ENCODE results near the gene KLHL40.

The KLHL40 gene

DNA sequence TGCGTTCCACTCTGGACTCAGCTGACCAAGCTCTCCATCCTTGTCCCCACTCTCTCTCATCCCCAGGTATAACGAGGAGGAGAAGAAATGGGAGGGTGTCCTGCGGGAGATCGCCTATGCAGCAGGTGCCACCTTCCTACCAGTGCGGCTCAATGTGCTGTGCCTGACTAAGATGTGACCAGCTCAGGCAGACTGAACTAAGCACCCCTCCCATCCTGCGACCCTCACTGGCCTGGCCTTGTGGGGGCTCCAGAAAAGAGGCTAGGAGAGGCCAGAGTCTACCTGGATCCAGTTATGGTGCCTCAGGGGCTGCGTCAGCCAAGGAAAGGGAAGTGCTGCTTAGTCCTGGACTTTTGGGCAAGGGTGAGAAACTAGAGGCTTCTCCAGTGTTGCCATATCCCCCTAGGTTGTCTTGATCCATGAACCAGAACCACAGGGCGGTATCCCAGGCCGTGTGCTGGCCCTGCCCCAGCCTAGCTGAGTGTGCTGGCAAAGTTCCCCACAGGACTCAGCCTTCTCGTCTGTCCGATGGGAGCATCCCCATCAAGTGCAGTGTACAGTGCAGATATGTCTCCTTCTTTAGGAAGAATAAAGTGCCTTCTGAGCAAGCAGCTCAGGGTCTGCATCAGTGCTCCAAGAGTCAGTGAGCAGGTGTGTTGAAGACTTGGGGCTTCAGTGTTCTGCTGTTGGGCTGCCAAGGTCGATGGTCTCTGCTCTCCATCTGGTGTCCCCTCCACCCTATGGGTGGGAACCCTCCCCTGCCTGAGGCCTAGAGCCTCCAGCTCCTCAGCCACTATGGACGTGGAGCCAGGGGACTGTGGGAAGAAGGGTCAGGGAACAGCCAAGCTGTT, 6.7 kb downstream of the KLHL40 start:
- DNase-seq = no peak

DNA sequence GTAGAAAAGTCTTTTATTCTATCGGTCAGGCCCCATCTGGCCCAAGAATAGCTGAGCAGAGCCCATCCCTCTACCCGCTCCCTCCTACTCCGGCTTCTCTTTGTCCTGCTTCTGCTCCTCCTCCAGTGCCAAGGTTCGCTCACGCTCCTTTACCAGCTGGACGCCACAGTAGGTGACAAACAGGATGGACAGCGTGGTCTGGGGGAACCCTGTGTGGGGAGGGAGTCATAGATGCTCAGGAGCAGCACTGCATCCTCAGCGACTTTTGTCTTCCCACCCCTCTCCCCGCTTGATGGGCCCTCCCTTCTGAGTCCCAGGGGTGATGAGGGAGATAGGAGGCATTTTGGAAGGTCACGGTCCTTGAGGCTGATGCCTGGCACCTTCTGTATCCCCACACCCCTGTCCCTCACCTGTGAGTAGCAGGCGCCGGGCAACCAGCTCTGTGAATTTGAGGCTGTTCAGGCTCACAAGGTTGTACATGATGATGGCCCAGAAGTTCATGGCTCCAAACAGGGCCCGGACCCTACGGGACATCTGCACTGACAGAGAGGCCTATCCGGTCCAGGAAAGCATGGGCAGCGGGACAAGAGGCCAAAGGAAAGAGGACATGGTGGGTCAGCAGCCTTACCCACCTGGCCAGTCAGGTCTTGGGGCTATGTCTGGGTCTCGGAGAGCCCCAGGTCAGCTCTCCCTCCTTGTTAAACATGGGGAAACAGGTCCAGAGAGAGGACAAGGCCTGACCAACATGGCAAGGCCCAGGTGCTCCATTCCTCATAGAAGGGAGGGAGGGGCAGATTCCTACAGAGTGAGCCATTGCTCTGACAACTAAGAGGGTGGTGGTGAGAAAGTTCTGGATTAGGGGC, 7.6 kb downstream of the KLHL40 start:
- DNase-seq = no peak

DNA sequence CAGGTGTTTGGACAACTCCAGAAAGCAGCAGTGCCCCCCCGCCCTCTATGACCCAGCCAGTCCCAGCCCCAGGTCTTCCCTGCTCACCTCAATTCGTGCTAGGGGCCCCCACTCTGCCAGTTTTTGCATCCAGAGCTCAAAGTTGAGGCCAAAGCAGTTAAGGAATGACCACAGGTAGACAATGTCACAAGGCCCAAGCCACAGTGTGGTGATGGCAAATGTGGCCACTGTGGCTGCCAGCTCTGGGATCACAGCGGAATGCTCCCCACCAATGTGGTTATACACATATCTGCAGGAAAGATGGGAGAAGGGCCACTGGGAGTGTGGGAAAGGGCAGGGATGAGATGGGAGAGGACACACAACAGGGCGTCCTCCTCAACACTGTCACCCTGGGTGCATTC, 8.2 kb downstream of the KLHL40 start:
- no peak for DNase-seq

DNA sequence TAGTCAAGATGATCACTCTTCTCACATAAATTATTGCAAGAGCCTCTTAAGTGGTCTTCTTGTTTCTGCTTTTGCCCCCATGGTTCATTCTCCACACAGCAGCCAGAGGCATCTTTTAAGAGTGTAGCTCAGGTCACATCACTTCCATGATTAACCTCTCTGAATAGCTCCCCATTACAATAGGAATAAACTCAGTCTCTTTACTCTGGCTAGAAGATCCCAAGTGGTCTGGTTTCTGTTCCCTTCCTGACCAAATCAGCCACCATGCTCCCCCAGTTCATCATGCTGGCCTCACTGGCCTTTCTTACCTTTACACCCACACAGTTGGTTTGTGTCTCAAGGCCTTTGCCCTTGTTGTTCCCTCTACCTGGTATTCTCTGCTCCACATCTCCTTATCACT, 9.0 kb downstream of the KLHL40 start:
- DNase-seq = no peak

DNA sequence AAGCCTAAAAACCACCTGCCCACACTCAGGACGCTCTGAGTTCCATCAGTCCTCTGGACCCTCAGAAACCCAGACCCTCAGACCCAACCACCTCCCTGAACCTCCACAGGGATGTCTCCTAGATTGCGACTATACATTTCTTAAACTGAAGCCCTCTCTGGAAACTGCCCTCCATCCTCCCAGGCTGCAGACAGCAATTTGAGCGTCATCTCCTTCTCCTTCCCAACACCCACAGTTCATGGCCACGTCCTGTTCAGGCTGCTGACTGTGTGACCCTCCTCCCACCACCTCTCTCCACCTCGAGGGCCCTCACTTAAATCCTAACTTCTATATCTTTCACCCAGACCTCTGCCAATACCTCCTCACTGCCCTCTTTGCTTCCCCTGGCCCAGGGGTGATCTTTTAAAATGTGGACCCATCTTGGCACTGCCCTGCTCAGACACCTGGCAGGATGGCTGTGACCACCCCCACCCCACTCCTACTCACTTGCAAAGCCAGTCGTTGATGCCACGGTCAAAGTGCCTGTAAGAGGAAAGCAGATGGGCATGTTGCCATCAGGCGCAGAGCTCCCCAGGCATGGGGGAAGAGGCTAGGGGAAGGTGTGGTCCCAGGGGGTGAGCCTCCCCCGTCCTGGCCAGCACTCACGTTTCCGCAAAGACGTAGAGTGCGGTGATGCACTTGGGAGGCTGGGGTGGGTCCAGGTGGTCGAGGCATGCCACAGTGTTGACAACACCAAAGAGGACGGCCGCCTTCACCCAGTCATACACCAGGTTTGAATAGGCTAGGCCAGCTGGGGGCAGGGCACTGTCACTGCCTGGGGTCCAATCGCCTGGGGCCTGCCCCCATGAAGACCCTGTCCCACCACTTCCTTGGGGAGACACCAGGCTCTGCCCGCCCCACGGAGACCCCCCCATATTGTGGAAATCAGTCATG, 11.3 kb downstream of the KLHL40 start:
- DNase-seq = no peak

DNA sequence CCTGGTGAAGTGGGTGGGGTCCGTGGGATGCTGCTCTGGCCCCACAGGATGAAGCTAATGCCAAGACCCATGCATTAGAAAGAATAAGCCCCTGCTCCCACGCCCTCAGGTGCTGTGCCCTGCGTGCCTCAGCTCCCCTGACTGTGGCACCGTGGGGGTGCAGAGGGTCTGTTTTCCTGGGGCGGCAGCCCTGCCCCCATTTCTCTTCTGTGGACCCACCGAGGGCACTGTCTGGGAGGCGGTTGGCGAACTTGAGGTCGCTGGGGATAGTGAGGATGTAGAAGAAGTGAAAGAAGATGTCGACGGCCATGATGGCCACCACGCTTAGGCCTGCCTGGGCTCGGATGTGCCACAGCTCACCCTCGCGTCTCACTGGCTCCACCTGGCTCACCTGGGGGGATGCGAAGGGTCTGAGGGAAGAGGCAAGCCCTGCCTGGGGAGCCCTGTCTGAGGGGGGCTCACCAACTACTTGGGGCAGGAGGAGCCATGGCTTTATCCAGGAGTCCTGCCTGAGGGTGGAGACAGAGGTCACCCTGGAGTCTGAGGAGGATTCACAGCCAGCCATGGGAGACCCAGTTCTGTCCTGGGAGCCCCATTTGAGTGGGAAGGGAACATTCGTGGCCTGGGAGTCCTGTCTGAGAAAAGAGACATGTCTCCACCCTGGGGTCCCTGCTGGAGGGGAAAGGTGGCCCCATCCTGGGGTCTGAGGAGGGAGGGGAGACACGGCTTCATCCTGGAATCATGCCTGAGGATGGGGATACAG, 12.1 kb downstream of the KLHL40 start:
- DNase-seq = no peak

DNA sequence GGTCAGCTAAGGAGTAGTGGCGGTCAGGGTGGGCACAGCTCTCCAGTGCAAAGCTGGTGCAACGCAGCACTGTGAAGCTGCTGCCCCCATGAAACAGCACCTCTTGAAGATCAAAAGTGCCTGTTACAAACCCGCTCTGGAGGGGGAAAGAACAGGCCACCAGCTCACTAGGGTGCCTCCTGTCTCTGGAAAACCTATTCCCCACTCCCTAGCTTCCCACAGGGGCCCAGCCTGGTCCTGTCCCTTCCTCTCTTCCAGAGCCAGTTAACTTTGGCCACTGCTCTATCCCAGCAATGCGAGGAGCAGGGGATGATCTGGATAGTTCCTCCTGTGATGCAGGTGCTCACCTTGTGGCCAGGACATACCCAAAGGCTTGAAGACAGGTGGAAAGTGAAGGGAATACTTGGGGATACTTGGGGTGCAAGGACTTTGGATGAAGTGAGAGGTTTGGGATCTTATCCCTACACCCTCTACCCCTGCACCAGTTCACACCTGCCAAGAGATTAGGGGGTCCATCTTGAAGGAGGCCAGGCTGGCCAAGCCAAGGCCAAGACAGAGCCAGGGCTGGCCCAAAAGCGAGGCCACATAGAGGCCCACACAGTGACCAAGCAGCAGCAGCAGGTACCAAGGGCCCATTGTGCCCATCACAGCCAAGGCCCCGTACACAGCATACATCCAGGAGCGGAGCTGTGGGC, 13.0 kb downstream of the KLHL40 start:
- no peak for DNase-seq

DNA sequence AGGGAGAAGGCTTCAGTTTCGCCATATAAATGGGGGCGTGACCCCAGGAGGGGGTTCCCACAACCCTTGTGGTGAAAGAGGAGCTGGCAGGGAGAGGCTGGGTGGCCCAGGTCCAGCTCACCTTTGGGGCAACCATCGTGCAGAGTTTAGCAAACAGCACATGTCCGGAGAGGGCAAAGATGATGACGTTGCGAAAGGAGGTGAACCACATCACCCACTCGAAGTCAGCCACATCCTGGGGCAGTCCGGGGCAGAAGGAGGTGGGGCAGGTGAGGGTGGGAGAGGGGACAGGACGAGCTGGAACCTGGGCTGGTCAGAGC, 13.5 kb downstream of the KLHL40 start:
- no peak for DNase-seq

DNA sequence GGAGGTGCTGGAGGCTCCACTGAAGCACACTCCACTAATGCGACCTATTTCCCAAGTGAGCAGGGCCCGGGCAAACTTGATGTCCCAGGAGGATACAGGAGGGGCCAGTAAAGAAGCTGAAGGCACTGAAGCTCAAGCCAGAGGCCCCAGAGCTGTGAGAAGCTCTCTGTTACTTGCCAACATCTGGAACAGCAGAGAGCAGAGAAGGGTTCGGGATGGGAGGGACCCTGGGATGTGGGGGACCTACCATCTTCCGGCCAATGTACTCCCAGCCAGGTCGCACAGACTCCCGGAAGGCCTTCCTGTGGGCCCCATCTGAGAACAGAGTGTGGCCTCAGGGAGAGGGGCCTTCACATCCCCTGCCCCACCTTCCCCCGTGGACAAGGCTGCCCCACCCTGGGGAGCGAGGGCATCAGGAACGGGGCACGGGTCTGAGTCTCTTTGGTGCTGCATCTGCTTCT, 14.2 kb downstream of the KLHL40 start:
- DNase-seq = no peak

DNA sequence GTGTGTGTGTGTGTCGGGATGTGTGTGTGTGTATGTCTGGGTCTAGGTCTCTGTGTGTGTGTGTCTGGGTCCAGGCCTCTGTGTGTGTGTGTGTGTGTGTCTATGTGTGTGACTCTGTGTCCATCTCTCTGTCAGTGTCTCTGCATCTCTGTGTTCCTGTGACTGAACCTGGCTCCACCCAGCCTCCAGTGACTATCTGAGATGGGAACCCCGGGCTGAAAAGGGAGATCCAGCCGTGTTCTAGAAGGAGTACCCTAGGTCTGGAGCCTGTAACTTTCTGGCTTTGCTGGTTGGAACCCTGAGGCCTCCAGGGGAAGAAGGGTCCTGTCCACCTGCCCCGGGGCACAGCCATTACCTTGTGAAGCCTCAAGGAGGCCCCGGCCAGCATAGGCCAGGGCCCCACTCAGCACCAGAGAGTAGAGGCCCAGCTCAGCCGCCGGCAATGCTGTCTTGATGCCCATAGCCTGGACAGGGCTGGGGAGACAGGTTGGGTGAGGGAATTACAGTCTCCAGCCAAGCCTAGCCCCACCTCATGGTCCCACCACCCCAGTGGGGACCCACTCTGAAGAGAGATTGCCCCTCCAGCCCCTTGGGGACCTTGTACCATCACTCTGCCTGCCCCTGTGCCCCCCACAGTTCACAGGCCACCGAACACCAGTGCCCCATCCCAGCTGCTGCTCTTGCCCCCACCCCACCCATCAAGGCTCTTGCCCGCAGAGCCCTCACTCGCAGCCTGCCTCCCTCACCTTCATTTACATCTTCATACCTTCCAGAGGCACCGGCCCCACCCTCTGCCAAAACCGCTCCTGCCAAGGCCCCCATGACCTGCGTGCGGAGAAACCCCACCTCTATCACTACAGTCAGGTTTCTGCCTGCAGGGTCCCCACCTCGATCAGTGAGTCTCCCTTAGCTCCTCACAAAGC, 15.3 kb downstream of the KLHL40 start:
- DNase-seq = no peak

DNA sequence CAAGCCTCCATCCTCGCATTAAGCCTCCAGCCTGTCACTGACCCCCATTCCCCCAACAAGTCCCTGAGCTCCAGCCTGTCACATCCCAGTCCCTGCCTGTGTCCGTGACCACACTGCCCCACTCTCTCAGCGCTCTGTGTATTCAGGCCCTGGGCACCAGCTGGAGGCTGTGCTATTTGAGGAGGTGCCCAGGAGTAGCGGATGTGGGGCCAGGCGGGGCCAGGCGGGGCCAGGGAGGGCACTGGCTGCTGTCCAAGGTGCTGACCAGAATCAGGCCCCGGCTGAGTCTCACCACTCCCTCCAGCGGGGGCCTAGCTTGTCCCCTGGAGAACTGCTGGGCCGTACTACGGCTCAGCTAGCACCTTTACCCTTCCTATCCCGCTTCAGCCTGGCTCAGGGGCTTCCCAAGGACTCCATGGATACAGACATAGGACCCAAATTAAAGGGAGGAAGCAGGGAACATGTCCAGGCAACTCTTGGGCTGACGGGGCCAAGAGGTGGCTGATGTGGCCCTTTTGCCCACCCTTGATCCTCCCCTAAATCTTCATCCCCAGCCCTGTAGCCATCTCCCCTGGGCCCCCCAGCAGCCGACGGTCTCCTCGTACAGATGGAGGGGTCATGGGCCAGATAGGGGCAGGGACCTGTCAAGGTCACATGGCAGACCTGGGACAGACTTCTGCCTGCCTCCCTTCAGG, 16.2 kb downstream of the KLHL40 start:
- peak; percentile 62 for DNase-seq

DNA sequence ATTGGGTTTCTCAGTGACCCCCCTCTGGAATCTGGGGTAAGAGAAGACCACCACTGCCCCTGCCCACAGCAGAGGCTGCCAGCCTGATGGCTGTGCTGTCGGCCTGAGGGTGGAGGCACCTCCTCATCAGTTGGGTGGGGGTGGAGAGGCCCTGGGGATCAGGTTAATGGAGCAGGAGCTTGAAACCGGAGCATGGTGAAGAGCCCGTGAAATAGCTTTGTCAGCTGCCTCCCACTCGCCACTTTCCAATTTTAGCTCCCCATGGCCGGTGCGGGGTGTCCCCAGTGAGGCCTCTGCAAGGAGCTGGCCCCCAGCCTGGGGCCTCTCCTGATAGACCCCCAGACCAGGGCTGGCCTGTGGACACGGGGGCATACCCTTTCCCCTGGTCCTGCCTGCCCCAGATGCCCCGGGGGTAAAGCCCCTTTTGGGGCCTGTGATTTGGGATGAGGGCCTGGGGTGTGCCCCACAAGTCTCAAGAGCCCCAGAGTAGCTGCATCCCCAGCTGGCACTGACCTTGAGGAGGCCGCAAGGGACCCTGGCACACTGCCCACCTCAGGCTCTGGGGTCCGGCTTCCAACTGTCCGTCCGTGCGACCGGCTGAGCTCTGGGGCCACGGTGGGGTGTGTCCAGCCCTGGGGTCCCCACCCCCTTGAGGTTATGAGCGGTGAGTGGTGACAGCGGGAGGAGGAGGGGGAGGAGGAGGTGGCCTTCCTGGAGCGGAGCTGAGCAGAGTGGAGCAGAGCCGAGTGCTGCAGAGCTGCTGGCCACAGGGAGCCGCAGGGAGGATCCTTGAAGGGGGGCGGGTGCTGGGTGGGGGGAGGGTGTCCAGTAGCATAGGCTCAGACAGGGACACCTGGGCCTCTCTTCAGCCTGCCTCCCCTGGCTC, 17.0 kb downstream of the KLHL40 start, which contains the start of gene HHATL:
Gene HHATL (minus strand): TSS at position 733 of the 886 bp plus-strand sequence. CDS start 1,972 bp downstream, outside the sequence.
- no peak for DNase-seq

DNA sequence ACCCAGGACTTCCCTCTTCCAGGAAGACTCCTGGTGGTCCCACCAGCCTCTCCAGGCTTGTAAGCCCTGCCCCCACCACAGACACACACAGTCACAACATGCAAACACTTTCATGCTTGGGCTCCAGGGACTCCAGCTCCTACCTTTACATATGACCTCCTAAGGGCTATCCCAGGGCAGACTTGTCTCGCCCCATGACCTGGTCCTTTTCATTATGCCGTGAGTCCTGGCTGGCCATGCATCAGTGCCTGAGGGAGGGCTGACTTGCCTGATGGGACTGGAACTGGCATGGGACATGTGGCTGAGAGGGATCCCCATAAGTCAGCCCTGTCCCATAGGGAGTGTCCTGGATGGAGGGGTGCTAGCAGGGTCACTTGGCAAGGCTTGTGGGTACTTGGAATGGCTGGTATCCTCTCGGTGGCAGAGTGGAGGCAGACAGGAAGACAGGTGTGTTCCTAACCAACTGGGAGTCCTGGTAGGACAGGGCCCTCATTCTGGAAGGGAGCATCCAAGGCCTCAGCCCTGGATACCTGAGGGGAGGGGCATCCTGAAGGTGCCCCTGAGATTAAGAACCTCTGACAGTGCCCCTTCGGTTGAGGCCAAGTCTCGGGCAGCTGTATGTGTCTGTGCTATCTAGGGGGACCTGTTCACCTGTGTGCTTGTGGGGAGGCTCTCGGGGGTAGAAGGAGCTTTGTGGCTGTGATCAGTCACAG, 17.8 kb downstream of the KLHL40 start:
- DNase-seq = no peak

DNA sequence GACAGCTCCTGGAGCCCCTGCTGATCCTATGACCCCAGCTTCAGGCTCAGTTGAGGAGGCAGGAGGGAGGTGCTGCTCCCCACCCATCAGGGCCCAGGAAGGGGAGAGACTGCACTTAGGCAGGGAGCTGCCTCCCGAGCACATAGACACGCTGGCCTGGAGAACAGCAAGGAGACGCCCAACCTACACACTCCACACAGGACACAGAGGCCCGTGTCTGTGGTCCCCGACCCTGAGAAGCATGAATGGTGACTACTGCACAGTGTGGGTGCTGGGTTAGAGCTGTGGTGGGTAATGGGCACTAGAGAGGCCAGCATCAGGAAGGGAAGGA, 18.3 kb downstream of the KLHL40 start:
- no peak for DNase-seq

DNA sequence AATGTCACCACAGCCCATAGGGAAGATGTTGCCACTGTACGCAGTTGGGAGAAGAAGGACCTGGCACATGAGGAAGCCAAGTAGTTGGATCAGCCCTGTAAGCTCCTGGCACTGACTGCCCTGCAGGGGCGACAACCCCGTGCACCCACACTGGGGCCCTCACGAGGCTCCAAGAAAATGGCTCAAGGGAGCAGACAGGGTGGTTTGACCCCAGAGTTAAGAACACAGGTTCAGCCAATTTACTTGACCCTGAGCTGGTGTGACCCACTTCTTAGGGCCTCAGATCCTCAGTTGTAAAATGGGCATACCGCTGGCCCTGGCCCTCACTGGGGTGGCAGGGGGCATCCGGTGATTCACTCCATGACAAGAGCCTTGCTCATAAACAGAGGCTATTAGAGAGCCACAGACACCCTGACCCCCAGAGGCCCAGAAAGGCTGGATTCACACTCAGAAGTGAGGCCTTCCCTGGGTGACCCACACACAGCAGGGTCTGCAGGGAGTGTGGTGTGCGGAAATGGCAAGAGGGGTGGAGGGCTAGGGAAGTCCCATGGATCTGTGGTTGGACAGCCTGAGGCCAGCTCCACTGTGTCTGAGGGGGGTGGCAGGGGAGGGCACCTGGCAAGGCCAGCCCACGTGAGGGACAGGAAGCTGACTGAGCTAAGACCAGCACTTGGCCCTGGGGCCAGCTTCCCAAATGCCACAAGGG, 19.0 kb downstream of the KLHL40 start:
- DNase-seq = no peak

DNA sequence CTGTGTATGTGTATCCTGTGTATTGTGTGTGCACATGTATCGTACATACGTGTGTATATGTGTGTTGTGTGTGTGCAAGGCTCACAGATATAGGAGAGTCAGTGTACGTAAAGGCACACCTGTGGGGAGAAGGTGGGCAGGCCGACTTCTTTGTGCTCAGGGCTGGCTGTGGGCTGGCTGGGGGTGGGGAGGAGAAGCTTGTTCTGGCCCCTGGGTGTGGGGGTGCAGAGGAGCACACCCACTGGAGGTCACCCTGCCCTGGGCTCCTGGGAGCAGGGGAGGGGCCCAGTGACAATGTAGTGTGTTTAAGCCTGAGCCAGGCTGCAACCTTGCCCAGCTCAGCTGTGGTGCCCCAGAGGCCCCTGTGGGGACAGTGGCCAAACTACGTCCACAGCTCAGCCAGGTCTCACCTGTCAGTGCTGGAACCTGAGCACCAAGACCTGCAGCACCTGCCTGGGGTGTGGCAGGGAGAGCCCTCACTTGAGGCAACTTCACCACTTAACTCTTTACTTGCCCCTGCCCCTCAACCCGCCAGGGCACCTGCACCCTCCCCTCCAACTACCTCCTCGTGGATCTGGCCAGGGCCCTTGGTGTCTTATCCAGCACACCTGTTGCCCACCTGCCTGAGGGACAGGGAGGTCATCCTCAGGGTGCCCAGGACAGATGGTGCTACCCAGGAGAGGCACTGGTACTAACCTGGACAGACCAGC, 19.9 kb downstream of the KLHL40 start:
- DNase-seq = no peak

Data from suppressor macrophage treated with lipopolysaccharide for 4 hours (primary cell).